ENCODE results near the gene GPR155.

The GPR155 gene

GRCh38 chr2:174486563-174487107, at the start of gene GPR155:
Gene GPR155 (minus strand): TSS chr2:174487029. CDS start chr2:174481956, 5,073 bp downstream.
- no peak for DNase-seq

DNA sequence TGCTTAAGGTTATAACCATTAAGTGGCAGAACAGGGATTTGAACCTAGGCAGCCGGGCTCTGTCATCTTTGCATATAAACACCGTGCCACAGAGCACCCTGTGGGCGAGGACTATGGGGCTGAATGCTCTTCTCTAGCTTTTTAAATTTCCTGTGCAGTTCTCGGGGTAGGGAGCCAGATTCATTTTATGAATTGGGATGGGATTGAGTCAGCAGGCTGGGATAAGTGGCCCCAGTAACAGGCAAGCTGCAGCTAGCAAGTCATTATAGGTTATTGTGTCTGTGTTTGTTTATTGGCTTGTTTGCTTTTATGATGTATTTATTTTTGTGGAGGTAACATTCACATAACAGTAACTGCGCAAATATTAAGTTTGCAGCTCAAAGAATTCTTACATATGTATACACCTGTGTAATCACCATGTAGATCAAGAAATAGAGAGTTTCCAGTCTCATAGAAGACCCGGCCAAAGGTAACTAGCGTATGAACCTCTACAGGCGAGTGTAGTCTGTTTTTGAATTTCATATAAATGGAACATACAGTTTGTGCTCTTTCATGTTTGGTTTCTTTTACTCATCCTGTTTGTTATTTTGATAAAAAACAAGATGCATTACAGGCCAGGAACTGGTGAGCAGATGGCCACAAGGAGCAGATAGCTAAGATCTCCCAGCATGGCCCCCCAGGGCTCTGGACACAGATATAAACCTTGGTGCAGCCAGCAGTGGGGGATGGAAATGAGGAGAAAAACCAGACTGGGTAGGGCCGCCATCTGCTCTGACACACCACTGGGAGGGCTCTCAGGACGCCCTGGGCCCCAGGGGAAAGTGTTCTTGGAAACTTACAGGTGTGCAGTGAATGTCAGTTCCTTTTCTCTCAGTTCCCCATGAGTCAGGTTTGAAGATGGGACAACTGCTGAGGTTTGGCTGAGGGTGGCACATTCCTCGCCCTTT, 49.2 kb upstream of the GPR155 start:
- no peak for DNase-seq

DNA sequence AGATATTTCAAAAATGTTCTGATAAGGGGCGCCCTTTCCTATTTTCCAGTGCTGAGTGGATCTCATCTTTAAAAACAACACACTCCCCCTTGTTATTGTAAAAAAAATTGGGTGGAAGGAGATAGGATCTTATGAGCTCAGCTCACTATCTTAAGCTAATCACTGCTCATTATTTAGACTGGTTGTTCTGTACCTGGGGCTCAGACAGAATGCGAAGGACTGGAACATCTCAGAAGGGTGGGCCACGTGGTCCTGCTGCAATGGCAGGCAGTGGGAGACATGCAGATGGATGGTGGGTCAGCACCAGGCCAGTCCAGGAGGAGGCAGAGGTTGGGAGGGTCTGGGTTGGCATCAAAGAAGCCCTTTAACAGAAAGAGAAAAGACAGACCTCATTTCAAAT, 48.3 kb upstream of the GPR155 start:
- DNase-seq, result no peak

DNA sequence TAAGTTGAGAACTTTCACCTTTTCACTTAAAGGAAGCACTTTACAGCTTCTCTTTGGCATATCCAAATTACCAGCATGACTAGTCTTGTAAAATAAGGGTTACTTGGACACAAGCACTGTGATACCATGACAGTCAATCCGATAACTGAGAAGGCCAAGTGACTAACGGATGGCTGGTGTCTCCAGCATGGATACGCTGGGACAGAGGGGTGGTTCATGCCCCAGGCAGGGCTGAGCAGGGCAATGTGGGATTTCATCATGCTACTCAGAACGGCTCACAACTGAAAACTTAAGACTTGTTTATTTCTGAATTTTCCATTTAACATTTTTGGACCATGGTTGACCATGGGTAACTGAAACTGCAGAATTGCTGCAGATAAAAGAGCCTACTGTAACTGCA, 43.1 kb upstream of the GPR155 start:
- DNase-seq, result no peak

DNA sequence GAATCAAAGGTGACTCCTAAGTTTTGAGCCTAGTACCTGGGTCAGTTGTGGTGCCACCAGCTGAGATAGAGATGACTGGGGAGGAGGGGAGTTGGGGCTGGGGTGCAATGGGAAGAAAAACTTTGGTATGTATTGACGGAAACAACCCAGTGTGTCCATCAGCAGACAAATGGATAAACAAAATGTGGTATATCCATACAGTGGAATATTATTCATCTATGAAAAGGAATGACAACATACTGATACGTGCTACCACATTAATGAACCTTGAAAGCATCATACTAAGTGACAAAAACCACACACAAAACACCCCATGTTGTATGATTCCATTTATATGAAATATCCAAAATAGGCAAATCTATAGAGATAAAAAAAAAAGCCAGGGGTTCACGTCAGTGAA, 41.1 kb upstream of the GPR155 start:
- no peak for DNase-seq

- no peak for DNase-seq
Measured at GRCh38 chr2:174527101-174527721, 40.4 kb upstream of the GPR155 start.

- no peak for DNase-seq
Measured at GRCh38 chr2:174524527-174524926, 37.7 kb upstream of the GPR155 start.

GRCh38 chr2:174522553-174522952, 35.7 kb upstream of the GPR155 start:
- no peak for DNase-seq

- no peak for DNase-seq
Measured at GRCh38 chr2:174518395-174518794, 31.6 kb upstream of the GPR155 start.

- DNase-seq, result no peak
Measured at GRCh38 chr2:174516501-174517378, 29.9 kb upstream of the GPR155 start.

GRCh38 chr2:174512345-174512744, 25.5 kb upstream of the GPR155 start:
- no peak for DNase-seq

- no peak for DNase-seq
Measured at GRCh38 chr2:174511580-174512260, 24.9 kb upstream of the GPR155 start.

DNA sequence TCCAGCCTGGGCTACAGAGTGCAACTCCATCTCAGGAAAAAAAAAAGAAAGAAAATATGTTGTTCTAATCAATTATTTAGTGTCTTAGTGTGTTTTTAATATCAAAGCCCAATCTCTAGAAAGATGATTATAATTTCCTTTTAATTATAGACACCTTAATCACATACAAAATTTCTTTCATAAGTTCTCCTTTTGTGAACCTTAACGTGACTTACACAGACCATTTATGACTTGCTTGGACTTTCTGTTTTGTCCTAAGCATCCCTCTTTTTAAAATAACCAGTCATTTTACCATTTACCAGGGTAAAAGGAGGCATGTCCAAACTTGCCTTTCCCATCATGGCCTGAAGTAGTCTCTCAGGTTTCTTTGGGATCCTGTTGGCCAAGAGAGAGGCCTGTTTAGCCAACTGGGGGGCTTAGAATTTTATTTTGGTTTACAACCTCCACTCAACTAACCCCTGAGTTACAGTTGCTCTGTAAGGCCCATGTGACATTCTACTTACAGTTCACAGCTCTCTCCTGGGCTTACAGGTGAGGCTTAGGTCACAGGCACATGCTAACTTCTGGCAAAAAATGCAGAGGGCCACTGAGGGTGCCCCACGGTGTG, 23.9 kb upstream of the GPR155 start:
- DNase-seq, result no peak

DNA sequence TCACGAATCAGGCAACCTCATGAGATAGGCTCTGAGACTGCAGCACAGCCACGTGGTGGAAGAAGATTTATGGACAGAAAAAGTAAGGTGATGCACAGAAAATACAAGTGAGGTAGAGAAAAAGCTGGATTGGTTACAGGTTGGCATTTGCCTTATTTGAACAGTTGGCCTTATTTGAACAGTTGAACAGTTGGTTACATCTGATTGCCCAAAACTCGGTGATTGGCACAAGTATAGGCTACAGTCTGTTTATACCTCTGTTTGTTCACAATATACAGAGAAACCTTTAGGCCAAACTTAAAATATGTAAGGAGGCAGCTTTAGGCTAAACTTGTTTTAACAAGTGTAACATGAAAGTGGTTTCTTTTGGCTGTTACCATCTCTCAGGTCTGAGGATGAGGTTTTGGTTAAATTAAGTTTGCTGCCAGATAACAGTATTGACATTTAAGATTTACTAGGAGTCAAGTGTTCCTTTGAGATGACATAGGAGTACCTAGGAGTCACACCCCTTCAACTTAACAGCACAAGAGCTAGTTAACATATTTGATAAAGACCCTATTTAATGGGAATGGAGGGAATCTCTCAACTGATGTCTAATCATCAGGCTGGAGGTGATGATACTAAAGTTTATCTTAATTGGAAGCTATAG, 16.5 kb upstream of the GPR155 start:
- no peak for DNase-seq

DNA sequence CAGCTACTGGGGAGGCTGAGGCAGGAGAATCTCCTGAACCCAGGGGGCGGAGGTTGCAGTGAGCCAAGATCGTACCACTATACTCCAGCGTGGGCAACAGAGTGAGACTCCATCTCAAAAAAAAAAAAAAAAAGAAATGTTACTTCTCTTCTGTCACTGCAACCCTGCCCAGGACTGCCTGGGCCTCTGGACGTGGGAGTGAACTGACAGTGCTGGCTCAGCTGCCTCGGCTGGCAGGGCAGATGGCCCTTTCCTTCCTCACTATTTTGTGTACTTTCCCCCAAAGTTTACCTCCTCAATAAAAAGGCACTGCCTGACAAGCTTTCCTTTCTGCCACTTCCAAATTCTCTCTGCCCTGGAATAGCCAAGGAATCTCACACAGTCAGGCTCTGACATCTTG, 12.5 kb upstream of the GPR155 start:
- no peak for DNase-seq

- no peak for DNase-seq
Measured at GRCh38 chr2:174495365-174496012, 8.7 kb upstream of the GPR155 start.

- DNase-seq, result no peak
Measured at GRCh38 chr2:174493549-174494331, 6.9 kb upstream of the GPR155 start.

GRCh38 chr2:174492963-174493431, 6.2 kb upstream of the GPR155 start:
- DNase-seq, result peak; percentile 37

DNA sequence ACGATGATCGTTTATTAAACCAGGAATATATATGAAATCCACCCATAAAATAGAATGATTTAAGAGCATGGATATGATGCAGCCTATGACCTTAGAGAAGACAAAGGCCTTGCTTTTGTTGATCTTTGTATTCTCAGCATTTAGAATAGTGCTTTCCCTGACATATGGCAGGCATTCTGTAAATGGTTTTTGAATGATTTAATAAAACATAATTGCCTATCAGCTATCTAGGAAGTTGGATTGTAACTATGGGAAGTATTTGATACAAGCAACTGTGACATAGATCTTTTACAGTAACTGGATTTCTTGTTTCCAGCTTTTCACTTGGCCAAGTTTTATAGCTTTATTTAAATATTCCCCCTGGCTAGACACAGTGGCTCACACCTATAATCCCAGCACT, 5.1 kb upstream of the GPR155 start:
- no peak for DNase-seq

DNA sequence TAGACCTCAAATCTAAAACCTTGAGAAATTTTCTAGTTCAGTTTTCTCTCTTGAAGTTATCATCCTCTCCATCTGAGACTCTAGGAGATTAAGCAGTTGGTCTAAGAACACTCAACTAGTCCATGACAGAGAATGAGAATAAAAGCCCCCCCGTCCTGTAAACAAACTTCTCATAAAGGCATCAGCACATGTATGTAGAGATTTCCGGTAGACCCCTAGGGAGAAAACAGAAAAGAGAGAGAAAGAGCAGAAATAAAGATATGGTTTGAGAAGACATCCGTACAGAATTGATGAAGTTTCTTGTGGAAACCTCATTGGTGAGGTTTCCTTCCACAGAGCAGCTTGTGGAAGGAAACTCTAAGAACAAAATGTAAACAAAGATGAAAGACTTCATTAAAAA, 3.2 kb upstream of the GPR155 start:
- DNase-seq, result no peak

Data from activated effector memory CD4-positive, alpha-beta T cell treated with Interleukin-2 at 50 U/mL for 16 hours (primary cell).